PC-3 (cell line): ENCODE data around the gene MGAT5. TPM values are rescaled to one million over a fixed set of nuclear protein-coding genes. Genes with fewer than 3 reads are reported as not detected.

ENCODE experiments used
- ATAC-seq: fragments of 200-7000 bp; cut with Tn5 transposase; 2 replicates; pipeline ENCODE4 v1.9.1; 2020; ENCODE audit warnings: mild to moderate bottlenecking, moderate library complexity
- BruUV-seq: library from RNA; stranded (reverse); fragments of 400-500 nt; replicated peaks from 2 replicates; lab custom pipeline; 2021; lab: Mats Ljungman, UMichigan
- CTCF ChIA-PET: fragments of 300-600 bp; sonication (Branson Sonifier 250); formaldehyde crosslinking; loops from one replicate; lab custom pipeline; 2022; ENCODE audit warnings: antibody characterized with exemption; lab: Charles Lee
- POLR2A ChIA-PET: fragments of 300-600 bp; sonication (Branson Sonifier 250); formaldehyde crosslinking; loops from one replicate; lab custom pipeline; 2022; ENCODE audit warnings: antibody characterized with exemption; ENCODE audit not compliant: unreplicated experiment; lab: Charles Lee
- DNase-seq: peaks from one replicate; pipeline ENCODE4 v3.0.0-alpha.2; 2015
- H2AFZ ChIP-seq: fragments of 300-600 bp; sonication (generic); 2 replicates; pipeline ENCODE4 v1.6.0; 2016; ENCODE audit warnings: antibody characterized with exemption, low read length
- H3F3A ChIP-seq: fragments of 300-600 bp; sonication (generic); one replicate; pipeline ENCODE4 v1.6.0; 2017; ENCODE audit warnings: antibody characterized with exemption, low read length, control low read depth, mild to moderate bottlenecking; ENCODE audit not compliant: unreplicated experiment
- H3K27ac ChIP-seq: fragments of 300-600 bp; sonication (generic); 2 replicates; pipeline ENCODE4 v1.5.1; 2016; ENCODE audit warnings: mild to moderate bottlenecking, low read length
- H3K27me3 ChIP-seq: fragments of 300-600 bp; sonication (generic); 2 replicates; pipeline ENCODE4 v1.6.1; 2016; ENCODE audit warnings: low read length, mixed read lengths
- H3K36me3 ChIP-seq: fragments of 300-600 bp; sonication (generic); 2 replicates; pipeline ENCODE4 v1.6.1; 2016; ENCODE audit warnings: low read depth, mixed run types, low read length, mixed read lengths
- H3K4me1 ChIP-seq: fragments of 300-600 bp; sonication (generic); 2 replicates; pipeline ENCODE4 v1.5.1; 2016; ENCODE audit warnings: low read length; ENCODE audit not compliant: insufficient read depth
- H3K4me2 ChIP-seq: fragments of 300-600 bp; sonication (generic); 2 replicates; pipeline ENCODE4 v1.6.0; 2016; ENCODE audit warnings: low read length
- H3K4me3 ChIP-seq: fragments of 300-600 bp; sonication (generic); 2 replicates; pipeline ENCODE4 v1.5.1; 2016; ENCODE audit warnings: mild to moderate bottlenecking, low read length, mixed read lengths
- H3K79me2 ChIP-seq: fragments of 300-600 bp; sonication (generic); 2 replicates; pipeline ENCODE4 v1.6.1; 2017; ENCODE audit warnings: low read length, mixed read lengths
- H3K9ac ChIP-seq: fragments of 300-600 bp; sonication (generic); 2 replicates; pipeline ENCODE4 v1.6.0; 2016; ENCODE audit warnings: mild to moderate bottlenecking, low read length
- H3K9me2 ChIP-seq: fragments of 300-600 bp; sonication (generic); replicated peaks from 2 replicates; pipeline ENCODE4 v1.6.1; 2016; ENCODE audit warnings: mixed run types, low read length, mixed read lengths
- H3K9me3 ChIP-seq: fragments of 300-600 bp; sonication (generic); 2 replicates; pipeline ENCODE4 v1.6.1; 2016; ENCODE audit warnings: low read length, mixed read lengths
- H4K20me1 ChIP-seq: fragments of 300-600 bp; sonication (generic); 2 replicates; pipeline ENCODE4 v1.6.1; 2016; ENCODE audit warnings: low read length, mixed read lengths
- CTCF ChIP-seq: fragments of 300-600 bp; sonication (generic); conservative IDR thresholded peaks from 2 replicates; pipeline ENCODE4 v1.5.1; 2017; ENCODE audit warnings: antibody characterized with exemption, low read depth, mild to moderate bottlenecking, low read length
- EZH2 ChIP-seq: fragments of 300-600 bp; sonication (generic); IDR thresholded peaks from one replicate; pipeline ENCODE4 v1.6.1; 2017; ENCODE audit warnings: antibody characterized with exemption, mild to moderate bottlenecking, low read length; ENCODE audit not compliant: unreplicated experiment
- EZH2phosphoT487 ChIP-seq: fragments of 300-600 bp; sonication (generic); IDR thresholded peaks from 2 replicates; pipeline ENCODE4 v1.6.1; 2018; ENCODE audit warnings: mild to moderate bottlenecking, antibody characterized with exemption, low read length, borderline replicate concordance
- intact Hi-C: fragments of 100-400 bp; cut with micrococcal nuclease; formaldehyde crosslinking; loops from 2 replicates; pipeline ENCODE4 v1.9.0; 2023
- total RNA-seq: library from RNA; depleted of rRNA; stranded (reverse); fragments of >200 nt; gene quantifications from 2 replicates; pipeline ENCODE4 v1.2.3, GENCODE V29; 2014

Gene MGAT5
- total RNA-seq, 1 experiment from 2014 or later, result 33.8 TPM

GRCh38 chr2:134449157-134449556 lies 195.3 kb downstream of the MGAT5 start:
- CTCF ChIA-PET, result interaction anchor here (0.6 kb wide), 1 partner anchor 331 kb away, joined by 3 read pairs; no protein-coding TSS in a partner anchor
- no TSS peak for BruUV-seq

GRCh38 chr2:134449751-134450513 lies 196.1 kb downstream of the MGAT5 start:
- ATAC-seq (no peak), DNase-seq (no peak)
- H3K36me3 ChIP-seq, result no peaks in the 10 kb centered on the region; the same call in 1 of the 2 replicates
- no peaks in the 10 kb centered on the region for H3K9me2 ChIP-seq
- no peak overlapping the region for H2AFZ ChIP-seq
- intact Hi-C loops, result loop anchor here (1.0 to 2.0 kb wide), 4 partner anchors 17 to 205 kb away; no protein-coding TSS in a partner anchor
- no TSS peak for BruUV-seq
- H3K9ac ChIP-seq, result no peak overlapping the region
- H3K27ac ChIP-seq, result no peak overlapping the region
- no peaks in the 10 kb centered on the region for H4K20me1 ChIP-seq
- H3K4me2 ChIP-seq, result no peak overlapping the region
- no peaks in the 10 kb centered on the region for H3K27me3 ChIP-seq
- no peak overlapping the region for H3K4me3 ChIP-seq
- no peaks in the 10 kb centered on the region for H3K79me2 ChIP-seq
- H3F3A ChIP-seq, result no peaks in the 10 kb centered on the region
- H3K4me1 ChIP-seq, result peaks cover 20% of the 10 kb centered on the region
- TF ChIP-seq CTCF, result no peak
- no peak for TF ChIP-seq EZH2
- TF ChIP-seq EZH2phosphoT487, result no peak
- ChIA-PET CTCF (interaction anchor here (0.5 to 1.8 kb wide), 18 partner anchors 14 to 564 kb away, joined by 3 to 12 read pairs (median 4); no protein-coding TSS in a partner anchor), POLR2A (no interaction called here)
- no peaks in the 10 kb centered on the region for H3K9me3 ChIP-seq

More at GRCh38 chr2:134449157-134449556, 195.3 kb downstream of the MGAT5 start:
- Histone ChIP-seq H2AFZ (no peak overlapping the region), H3K4me2 (no peak overlapping the region), H3K27me3 (no peaks in the 10 kb centered on the region), H3K27ac (no peak overlapping the region), H4K20me1 (no peaks in the 10 kb centered on the region), H3K4me1 (peaks cover 25% of the 10 kb centered on the region), H3K79me2 (no peaks in the 10 kb centered on the region), H3K9ac (no peak overlapping the region), H3K9me3 (no peaks in the 10 kb centered on the region), H3K36me3 (no peaks in the 10 kb centered on the region; the same call in 1 of the 2 replicates), H3F3A (no peaks in the 10 kb centered on the region), H3K9me2 (no peaks in the 10 kb centered on the region), H3K4me3 (no peak overlapping the region)
- intact Hi-C loops, result no loop called here
- DNase-seq (no peak), ATAC-seq (no peak)
- TF ChIP-seq EZH2 (no peak), CTCF (no peak), EZH2phosphoT487 (no peak)
- POLR2A ChIA-PET, result no interaction called here

- Histone ChIP-seq H3F3A (no peaks in the 10 kb centered on the region), H3K9me2 (no peaks in the 10 kb centered on the region), H3K4me2 (no peak overlapping the region), H3K9ac (no peak overlapping the region), H3K4me1 (peaks cover 7% of the 10 kb centered on the region), H3K4me3 (no peak overlapping the region), H3K27me3 (no peaks in the 10 kb centered on the region), H2AFZ (no peak overlapping the region), H4K20me1 (no peaks in the 10 kb centered on the region), H3K9me3 (no peaks in the 10 kb centered on the region), H3K27ac (no peak overlapping the region), H3K79me2 (no peaks in the 10 kb centered on the region), H3K36me3 (no peaks in the 10 kb centered on the region; the same call in 1 of the 2 replicates)
- no peak for DNase-seq
- ChIA-PET CTCF (interaction anchor here (0.6 to 1.8 kb wide), 15 partner anchors 10 to 565 kb away, joined by 3 to 12 read pairs (median 5); no protein-coding TSS in a partner anchor), POLR2A (no interaction called here)
- intact Hi-C loops, result loop anchor here (1.0 to 2.0 kb wide), 4 partner anchors 18 to 333 kb away; no protein-coding TSS in a partner anchor
- no peak for ATAC-seq
- TF ChIP-seq EZH2phosphoT487 (no peak), EZH2 (no peak), CTCF (no peak)
- TSS peak; percentile 1 for BruUV-seq
Measured at GRCh38 chr2:134451347-134451630, 197.4 kb downstream of the MGAT5 start.
